Right ventricle myocardium inferior (tissue), 1 donor: ENCODE measurements around the gene YWHAH. TPM values are rescaled to one million over a fixed set of nuclear protein-coding genes. Genes with fewer than 3 reads are reported as not detected.

Experiments
- ATAC-seq: fragments of 200-7000 bp; cut with Tn5 transposase; one replicate; pipeline ENCODE4 v1.9.1; 2020; ENCODE audit warnings: mild to moderate bottlenecking, moderate library complexity
- DNase-seq: peaks from one replicate; pipeline ENCODE4 v3.0.0; 2021; ENCODE audit errors: missing footprints
- intact Hi-C: fragments of 100-400 bp; cut with DNase I; formaldehyde crosslinking; loops from one replicate; pipeline ENCODE4 v1.11.0; 2022
- total RNA-seq: library from RNA; stranded (reverse); fragmentation: NEBNext Ultra II Directional; extraction: Animal tissue kit (Norgen Biotek cat#: 25700); gene quantifications from one replicate; pipeline ENCODE4 v1.2.1, GENCODE V29; 2021
- donor health status: DM: no; HTN: yes; CAD: no; lungs with severe emphysema.

Gene YWHAH
- total RNA-seq, 1 donor from 2014 or later: 85.3 TPM

DNA sequence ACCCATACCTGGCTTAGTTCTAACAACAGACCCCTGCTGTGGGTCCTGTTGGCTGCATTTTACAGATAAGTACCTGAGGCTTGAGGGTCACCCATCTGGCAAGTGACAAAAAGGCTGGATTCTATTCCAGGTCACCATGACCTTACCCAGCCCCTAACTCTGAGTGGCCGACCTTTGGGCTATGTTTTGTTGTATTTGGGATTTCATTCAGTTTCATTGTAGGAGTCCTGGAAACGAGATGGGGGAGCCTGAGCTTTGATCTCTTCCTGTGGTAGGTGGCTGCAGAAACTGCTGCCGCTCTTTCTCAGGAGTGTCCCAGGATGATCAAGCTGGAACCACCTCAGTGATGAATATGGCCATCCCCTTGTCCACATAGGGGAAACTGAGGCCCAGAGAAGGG is 24.6 kb upstream of the YWHAH start:
- intact Hi-C loops: no loop called here
- no peak for ATAC-seq
- DNase-seq: no peak

DNA sequence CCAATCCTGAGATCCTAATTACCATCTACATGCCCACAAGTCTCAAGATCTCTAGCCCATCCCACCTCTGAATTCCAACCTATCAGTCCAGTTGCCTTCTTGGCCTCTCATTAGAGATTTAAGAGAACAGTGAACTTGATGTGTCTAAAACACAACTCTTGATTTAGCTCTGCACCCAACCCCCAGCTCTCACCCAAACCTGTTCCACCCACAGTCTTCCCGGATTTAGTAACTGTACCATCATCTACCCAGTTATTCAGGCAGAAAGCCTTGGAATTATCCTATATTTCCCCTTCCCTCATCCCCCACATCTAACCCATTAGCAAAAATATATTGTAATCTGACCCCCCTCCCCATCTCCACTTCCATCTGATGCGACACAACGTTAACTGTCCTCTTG is 24.0 kb upstream of the YWHAH start:
- ATAC-seq: no peak
- no peak for DNase-seq
- intact Hi-C loops: no loop called here

GRCh38 chr22:31921106-31921505 is 23.2 kb upstream of the YWHAH start:
- ATAC-seq (no peak), DNase-seq (no peak)
- intact Hi-C loops: no loop called here

DNA sequence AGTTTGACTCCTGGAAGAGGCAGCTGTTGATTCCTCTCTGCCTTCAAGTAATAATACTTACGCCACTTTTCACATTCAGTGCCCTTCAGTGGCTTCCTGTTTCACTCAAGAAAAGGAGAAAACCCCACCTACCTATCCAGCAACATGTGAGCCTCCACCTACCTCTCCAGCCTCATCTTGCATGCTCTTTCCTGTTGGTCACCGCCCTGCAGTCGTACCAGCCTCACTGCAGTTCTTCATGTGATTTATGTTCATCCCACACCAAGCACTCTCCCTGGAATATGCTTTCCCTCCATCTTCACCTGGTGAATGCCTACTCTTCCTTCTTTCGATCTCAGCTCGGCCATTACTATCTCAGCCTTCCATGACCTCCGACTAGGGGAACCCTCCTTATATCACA is 21.8 kb upstream of the YWHAH start:
- no peak for ATAC-seq

GRCh38 chr22:31923136-31923535 is 21.2 kb upstream of the YWHAH start:
- intact Hi-C loops: no loop called here
- ATAC-seq (peak; percentile 73), DNase-seq (no peak)

More for the DNA sequence above, 21.8 kb upstream of the YWHAH start:
- no peak for DNase-seq
- intact Hi-C loops: no loop called here

DNA sequence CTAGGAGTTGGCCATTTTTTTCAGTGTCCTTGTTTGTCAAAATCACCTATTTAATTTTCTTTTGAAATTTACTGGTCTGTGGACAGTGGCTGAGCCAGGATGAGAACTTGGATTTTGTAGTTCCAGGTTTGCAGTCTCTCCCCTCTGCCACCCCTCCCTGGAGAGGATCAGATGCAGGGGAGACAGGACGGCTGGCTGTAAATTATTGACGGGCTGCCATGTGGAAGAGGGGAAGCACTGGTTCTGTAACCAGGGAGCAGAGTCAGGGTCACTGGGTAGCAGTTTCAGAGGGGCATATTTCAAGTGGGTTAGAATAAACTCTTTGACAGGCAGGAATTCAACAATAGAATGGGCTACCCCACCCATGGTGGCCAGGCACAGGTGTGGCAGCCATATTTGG is 20.6 kb upstream of the YWHAH start:
- intact Hi-C loops: no loop called here
- ATAC-seq (no peak), DNase-seq (no peak)

DNA sequence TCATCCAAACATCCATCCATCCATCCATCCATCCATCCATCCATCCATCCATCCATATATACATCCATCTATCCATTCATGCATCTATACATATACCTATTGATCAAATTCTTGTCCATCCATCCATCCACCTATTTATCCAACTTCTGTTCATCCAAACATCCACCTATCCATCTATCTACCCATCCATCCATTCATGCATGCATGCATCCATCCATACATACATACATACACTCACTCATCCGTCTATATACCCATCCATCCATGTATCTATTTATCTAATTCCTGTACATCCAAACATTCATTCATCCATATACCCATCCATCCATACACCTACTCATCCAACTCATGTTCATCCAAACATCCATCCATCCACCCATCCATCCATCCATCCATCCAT is 19.3 kb upstream of the YWHAH start:
- ATAC-seq: no peak
- intact Hi-C loops: no loop called here
- DNase-seq: no peak

- ATAC-seq (no peak), DNase-seq (no peak)
- intact Hi-C loops: no loop called here
Observed at GRCh38 chr22:31926024-31926423, 18.3 kb upstream of the YWHAH start.

DNA sequence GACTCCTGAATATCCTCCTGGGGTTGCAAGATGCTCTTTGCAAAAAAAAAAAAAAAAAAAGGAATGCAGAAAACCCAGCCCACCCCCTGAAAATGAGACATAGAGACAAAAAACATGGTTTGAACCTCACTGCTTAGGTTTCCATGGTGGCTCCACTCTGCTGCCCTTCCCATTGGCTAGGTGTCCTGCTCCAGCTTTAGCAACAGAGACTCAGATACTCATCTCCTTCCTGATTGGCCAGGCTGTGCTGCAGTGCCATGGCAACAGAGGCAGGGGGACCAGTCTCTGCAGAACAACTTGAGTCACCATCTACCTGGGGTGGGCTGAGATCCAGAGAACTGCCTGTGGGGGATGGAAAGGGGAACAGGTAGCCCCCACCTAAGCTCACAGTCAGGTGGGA is 17.4 kb upstream of the YWHAH start:
- ATAC-seq (no peak), DNase-seq (no peak)
- intact Hi-C loops: no loop called here

GRCh38 chr22:31927562-31927961 is 16.8 kb upstream of the YWHAH start:
- no peak for ATAC-seq
- intact Hi-C loops: no loop called here
- no peak for DNase-seq

GRCh38 chr22:31929167-31929930 is 15.0 kb upstream of the YWHAH start:
- DNase-seq: no peak
- peak; percentile 49 for ATAC-seq
- intact Hi-C loops: no loop called here

DNA sequence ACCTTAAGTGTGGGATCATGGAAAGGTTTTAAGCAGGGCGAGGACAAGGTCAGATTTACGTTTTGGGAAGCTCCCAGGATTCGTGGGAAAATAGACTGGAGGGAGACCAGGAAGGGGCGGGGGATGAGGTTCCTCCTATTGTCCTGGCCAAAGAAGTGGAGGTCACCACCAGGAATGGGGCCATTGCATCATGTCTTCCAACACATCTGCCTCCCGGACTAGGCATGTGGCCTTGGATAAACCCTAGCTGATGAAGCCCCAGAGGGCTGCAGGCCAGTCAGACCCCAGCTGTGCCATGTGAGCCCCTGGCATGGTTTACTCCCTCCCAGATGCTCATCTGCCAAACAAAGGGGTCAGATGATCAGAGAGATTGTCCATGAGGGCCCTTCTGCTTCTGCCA is 11.5 kb upstream of the YWHAH start:
- DNase-seq: no peak
- intact Hi-C loops: no loop called here
- no peak for ATAC-seq

GRCh38 chr22:31933406-31933805 is 10.9 kb upstream of the YWHAH start:
- no peak for ATAC-seq
- DNase-seq: no peak

GRCh38 chr22:31933816-31934482 is 10.4 kb upstream of the YWHAH start:
- intact Hi-C loops: no loop called here
- DNase-seq: no peak
- no peak for ATAC-seq

More at GRCh38 chr22:31933406-31933805, 10.9 kb upstream of the YWHAH start:
- intact Hi-C loops: no loop called here

- intact Hi-C loops: no loop called here
- ATAC-seq: no peak
- no peak for DNase-seq
Observed at GRCh38 chr22:31935961-31936635, 8.2 kb upstream of the YWHAH start.

DNA sequence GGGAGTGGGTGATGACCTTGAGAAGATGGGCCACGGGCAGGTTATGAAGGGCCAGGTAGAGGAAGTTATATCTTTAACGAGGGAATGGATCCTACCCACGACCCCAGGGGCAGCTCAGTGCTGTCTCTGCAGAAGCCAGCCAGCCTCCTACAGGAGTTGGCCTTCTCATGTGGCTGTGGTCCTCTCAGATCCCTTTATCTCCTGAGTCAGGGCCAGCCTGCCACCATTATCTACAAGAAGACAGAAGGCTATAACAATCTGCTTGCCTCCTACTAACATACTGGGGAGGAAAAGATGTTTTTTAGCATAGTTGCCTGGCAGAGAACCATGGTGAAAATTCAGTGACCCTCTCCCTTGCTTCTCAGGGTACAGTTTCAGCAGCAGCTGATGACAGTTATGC is 7.0 kb upstream of the YWHAH start:
- DNase-seq: no peak
- no peak for ATAC-seq
- intact Hi-C loops: no loop called here

- no peak for DNase-seq
- intact Hi-C loops: no loop called here
- ATAC-seq: no peak
Observed at GRCh38 chr22:31938296-31938695, 6.0 kb upstream of the YWHAH start.

- intact Hi-C loops: loop anchor here (5.0 to 10.0 kb wide), 3 partner anchors 46 to 276 kb away; partner anchors contain the start of genes DEPDC5, PISD and PRR14L
- DNase-seq (no peak), ATAC-seq (no peak)
Observed at GRCh38 chr22:31940506-31940905, 3.8 kb upstream of the YWHAH start.

DNA sequence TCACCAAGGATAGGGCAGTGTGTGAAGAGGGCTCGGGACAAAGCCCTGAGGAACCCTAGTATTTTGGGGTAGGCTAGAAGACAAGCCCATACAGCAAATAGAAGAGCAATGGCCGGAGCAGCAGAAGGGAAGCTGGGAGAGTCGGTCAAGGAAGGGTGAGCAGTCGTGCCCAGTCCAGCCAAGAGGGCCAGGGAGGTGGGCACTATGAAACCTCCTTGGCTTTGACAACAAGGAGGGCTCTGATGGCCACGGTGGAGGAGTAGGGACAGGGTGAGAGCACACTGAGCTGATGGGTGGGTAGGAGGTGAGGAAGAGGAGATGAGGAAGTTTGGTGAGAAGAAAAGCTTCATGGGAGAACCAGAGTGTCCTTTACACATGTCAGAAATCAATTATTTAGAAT is 2.2 kb upstream of the YWHAH start:
- no peak for DNase-seq
- no peak for ATAC-seq
- intact Hi-C loops: loop anchor here (5.0 to 10.0 kb wide), 3 partner anchors 47 to 277 kb away; partner anchors contain the start of genes DEPDC5, PISD and PRR14L
